Stimulated activated CD8-positive, alpha-beta memory T cell treated with anti-CD3 and anti-CD28 coated beads, Interleukin-15, amount 100 ng/mL, for 24 hours (primary cell): ENCODE data around the gene SLC44A1.

Experiments
- DNase-seq: peaks from one replicate; pipeline ENCODE4 v3.0.0-alpha.2; 2020; ENCODE audit warnings: low read depth

The SLC44A1 gene

GRCh38 chr9:105473221-105473620 is 228.8 kb downstream of the SLC44A1 start:
- DNase-seq: no peak

DNA sequence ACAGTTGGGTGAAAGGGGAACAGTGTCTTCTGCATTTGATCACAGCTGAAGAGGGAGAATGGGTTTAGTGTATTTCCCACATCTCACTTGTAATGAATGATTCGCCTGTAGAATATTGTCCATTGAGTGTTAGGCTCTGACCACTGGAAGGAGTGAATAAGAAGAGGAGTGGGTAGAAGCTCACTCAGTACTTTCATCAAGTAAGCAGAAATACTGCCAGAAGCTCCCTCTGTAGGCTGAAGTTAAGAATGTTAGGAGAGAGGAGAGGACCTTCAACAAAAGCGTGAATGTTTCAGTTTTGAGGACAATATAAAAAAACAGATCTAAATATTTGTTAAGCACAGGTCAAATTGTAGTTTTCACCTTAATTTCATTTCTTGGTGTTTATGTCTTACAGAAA is 230.9 kb downstream of the SLC44A1 start:
- DNase-seq: no peak

DNA sequence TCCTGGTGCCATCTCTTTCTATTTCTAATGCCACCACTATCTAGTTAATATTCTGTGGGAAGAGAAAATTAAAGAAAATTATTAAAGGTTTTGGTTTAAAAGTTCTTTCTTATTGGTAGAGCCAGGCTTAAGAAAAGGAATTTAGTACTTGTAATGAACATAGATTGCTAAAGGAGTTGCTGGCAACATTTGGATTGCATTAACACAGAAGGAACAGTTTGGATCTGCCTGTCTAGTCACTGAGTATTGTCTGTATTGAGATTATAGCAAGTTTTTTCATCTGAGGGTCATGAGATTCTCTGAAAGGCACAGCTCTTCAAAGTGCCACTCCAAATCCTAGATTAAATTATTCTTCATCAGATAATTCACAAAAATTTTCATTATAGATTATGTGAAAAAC is 235.4 kb downstream of the SLC44A1 start:
- no peak for DNase-seq

DNA sequence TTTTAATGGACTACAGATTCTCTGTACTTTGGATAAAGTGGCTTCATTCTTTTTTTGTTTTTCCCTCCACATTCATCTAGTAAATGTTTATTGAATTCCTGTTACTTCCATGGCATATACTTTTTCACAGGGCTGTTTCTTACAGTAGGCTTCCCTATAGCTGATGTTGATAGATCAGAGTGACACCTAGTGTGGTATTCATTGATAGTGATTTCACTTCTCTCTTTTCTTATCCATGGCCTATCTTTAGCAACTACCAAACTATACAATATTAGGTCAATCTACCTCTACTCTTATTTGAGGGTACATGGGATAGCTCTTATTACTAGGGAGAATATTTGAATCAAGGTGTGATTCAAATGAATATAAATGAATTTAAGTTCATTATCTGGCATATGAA is 239.2 kb downstream of the SLC44A1 start:
- no peak for DNase-seq

DNA sequence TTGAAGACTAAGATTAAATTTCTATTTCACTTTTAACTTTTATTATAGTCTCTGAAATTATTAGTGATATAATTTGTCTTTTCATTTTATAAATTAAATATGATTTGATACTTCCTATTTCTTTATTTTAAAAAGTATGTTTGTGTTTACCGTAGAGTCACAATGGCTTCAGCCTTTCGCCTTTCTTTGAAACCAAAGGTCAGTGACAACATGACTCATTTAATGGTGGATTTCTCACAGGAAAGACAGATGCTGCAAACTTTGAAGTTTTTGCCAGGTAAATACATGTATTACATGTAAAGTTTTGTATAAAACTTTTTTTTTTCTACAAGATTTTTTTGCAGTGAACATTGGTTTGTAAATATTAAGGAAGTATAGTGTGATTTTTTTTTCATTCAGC is 239.8 kb downstream of the SLC44A1 start:
- DNase-seq: no peak

GRCh38 chr9:105485131-105485530 is 240.7 kb downstream of the SLC44A1 start:
- no peak for DNase-seq
